Thyroid gland (tissue), 4 donors: ENCODE data around the gene PPP1CC.

Experiments used
- POLR2A ChIP-seq, 2 donors: fragments of 450-650 bp; IDR thresholded peaks; one replicate each; pipeline ENCODE4 v1.6.1; 2017; ENCODE audit warnings: antibody characterized with exemption in 2 of 2, mild to moderate bottlenecking in 2 of 2, moderate library complexity in 1 of 2
- TF ChIP-seq, protein P1 (sequence below), 6 experiments: fragments of 200-600 bp in 3 of 6; fragments of 450-650 bp in 3 of 6; sonication (generic) in 3 of 6; IDR thresholded peaks; one replicate each; pipeline ENCODE4 v1.5.1; 2016 to 2019; ENCODE audit warnings: antibody characterized with exemption in 6 of 6, mild to moderate bottlenecking in 2 of 6, inconsistent platforms in 1 of 6, moderate library complexity in 1 of 6

DNA sequence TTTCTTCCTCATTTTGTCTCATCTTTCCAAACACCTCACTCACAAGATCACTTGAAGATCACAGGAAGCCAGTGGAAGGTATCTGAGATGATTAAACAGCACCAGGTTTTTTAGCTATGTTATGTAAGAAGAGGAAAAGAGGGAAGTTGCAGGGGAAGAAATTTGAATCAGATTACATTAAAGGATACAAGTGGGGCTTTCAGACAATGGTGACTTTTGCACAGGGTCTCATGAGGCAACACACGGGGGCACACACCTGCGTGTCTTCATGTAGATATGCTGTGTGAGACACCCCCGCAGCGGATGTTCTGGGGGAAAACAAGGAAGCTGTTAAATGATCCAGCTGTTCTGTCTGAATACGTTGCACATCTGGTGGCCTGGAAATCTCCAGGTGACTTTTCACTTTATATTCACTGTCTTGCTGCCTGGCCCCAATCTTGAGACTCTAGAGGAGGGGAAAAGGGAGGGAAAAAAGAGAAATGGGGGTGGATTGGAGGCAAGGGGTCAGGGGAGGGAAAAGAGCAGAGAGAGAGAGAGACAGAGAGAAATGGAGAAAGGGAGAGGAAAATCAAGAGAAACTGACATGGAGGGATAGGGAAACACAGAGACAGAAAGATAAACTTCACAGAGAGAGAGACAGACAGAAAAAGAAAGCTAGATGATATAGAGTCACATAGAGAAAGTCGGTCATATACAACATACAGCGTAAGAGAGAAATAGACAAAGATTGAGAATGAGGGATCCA is 36.3 kb upstream of the PPP1CC start:
- TF ChIP-seq, protein P1, sequence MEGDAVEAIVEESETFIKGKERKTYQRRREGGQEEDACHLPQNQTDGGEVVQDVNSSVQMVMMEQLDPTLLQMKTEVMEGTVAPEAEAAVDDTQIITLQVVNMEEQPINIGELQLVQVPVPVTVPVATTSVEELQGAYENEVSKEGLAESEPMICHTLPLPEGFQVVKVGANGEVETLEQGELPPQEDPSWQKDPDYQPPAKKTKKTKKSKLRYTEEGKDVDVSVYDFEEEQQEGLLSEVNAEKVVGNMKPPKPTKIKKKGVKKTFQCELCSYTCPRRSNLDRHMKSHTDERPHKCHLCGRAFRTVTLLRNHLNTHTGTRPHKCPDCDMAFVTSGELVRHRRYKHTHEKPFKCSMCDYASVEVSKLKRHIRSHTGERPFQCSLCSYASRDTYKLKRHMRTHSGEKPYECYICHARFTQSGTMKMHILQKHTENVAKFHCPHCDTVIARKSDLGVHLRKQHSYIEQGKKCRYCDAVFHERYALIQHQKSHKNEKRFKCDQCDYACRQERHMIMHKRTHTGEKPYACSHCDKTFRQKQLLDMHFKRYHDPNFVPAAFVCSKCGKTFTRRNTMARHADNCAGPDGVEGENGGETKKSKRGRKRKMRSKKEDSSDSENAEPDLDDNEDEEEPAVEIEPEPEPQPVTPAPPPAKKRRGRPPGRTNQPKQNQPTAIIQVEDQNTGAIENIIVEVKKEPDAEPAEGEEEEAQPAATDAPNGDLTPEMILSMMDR (IDR thresholded peaks at IDR 0.05), result no peak
- no peak for TF ChIP-seq POLR2A (IDR thresholded peaks at IDR 0.05)
